ENCODE measurements around the gene ZFP36L2. TPM values are rescaled to one million over a fixed set of nuclear protein-coding genes. Genes with fewer than 3 reads are reported as not detected.

Gene ZFP36L2
- total RNA-seq, 3 donors from 2014 or later = 111 to 155 (median 124) TPM

DNA sequence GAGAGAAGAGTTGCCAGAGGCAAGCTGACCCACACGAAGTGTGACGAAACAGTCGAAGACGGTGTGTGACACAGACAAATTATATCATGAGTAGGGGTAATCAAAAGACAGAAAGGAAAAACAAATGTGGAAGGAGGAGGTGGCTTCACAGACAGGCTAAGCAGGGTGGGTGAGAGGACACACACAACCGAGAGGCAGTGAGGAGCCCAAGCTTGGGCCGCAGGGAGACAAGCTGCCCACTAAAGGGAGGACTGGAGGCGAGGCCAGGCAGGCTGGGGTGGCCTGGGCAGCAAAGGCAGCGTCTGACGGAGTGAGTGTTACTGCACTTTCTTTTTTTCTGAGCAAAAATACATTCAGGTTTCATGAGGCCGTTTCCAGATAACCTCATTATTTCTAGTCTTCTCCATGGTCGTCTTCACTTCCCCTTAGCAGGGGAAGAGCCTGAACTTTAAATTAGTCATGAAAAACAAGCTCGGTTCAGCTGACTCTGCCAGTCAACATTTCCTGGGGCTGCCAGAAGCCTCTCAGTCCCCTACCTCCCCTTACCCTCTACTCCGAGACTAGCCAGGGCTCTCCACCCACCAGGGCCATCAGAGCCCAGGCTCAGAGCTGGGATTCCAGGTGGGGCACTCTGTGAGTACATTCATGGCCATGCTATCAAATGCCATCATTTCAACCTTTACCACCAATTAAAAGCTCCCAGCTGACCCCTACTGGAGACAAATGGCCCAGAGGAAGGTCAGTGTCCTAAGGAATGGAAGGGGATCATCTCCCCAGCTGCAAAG lies 13.8 kb upstream of the ZFP36L2 start:
- H3K9me3 ChIP-seq = no peaks in the 10 kb centered on the region
- no peaks in the 10 kb centered on the region for H3K4me1 ChIP-seq
- no peaks in the 10 kb centered on the region for H3K27me3 ChIP-seq
- no peak overlapping the region for H3K4me3 ChIP-seq
- H3K27ac ChIP-seq = peak overlapping the region in 1 of 2 donors; percentile 28
- no peak for DNase-seq (ENCODE audit: low spot score in 2 of 2)
- no peaks in the 10 kb centered on the region for H3K36me3 ChIP-seq
- TF ChIP-seq POLR2A (IDR thresholded peaks at IDR 0.05) = no peak
- TF ChIP-seq CTCF (IDR thresholded peaks at IDR 0.05) = peak in 1 of 3 donors; percentile 14
- no peak for TF ChIP-seq POLR2AphosphoS5 (IDR thresholded peaks at IDR 0.05)
- intact Hi-C loops (cut with DNase I; ENCODE audit: low total_unique reads) = no loop called here

DNA sequence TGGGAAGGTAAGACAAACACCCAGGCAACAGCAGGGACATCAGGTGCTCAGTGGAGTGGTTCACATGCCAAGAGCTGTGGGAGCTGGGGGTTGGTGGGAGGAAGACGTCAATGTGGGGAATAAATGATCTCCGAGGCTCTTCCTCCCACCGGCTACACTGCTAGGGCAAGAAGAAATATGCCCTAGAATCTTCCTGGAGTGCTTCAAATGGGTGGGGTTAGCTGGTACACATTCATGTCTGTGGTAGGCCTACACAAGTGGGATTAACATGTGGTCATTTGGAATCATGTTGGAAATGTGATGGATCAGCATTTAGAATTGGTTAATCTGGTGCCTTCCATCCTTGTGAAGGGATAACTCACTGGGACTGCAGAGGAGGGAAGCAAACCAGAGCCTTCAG lies 12.4 kb upstream of the ZFP36L2 start:
- Histone ChIP-seq H3K27me3 (no peaks in the 10 kb centered on the region), H3K27ac (peak overlapping the region; percentile 10 to 51), H3K9me3 (no peaks in the 10 kb centered on the region), H3K36me3 (no peaks in the 10 kb centered on the region), H3K4me1 (no peaks in the 10 kb centered on the region), H3K4me3 (no peak overlapping the region)
- intact Hi-C loops (cut with DNase I; ENCODE audit: low total_unique reads) = no loop called here
- TF ChIP-seq CTCF (IDR thresholded peaks at IDR 0.05) = no peak
- no peak for TF ChIP-seq POLR2A (IDR thresholded peaks at IDR 0.05)
- TF ChIP-seq POLR2AphosphoS5 (IDR thresholded peaks at IDR 0.05) = no peak
- DNase-seq (ENCODE audit: low spot score in 2 of 2) = no peak

GRCh38 chr2:43238176-43238575 lies 11.8 kb upstream of the ZFP36L2 start:
- no peak for DNase-seq (ENCODE audit: low spot score in 2 of 2)
- no peaks in the 10 kb centered on the region for H3K4me1 ChIP-seq
- no peak overlapping the region for H3K27ac ChIP-seq
- intact Hi-C loops (cut with DNase I; ENCODE audit: low total_unique reads) = no loop called here
- no peaks in the 10 kb centered on the region for H3K9me3 ChIP-seq
- H3K4me3 ChIP-seq = no peak overlapping the region
- no peak for TF ChIP-seq POLR2AphosphoS5 (IDR thresholded peaks at IDR 0.05)
- TF ChIP-seq CTCF (IDR thresholded peaks at IDR 0.05) = no peak
- no peak for TF ChIP-seq POLR2A (IDR thresholded peaks at IDR 0.05)
- no peaks in the 10 kb centered on the region for H3K27me3 ChIP-seq
- no peaks in the 10 kb centered on the region for H3K36me3 ChIP-seq

DNA sequence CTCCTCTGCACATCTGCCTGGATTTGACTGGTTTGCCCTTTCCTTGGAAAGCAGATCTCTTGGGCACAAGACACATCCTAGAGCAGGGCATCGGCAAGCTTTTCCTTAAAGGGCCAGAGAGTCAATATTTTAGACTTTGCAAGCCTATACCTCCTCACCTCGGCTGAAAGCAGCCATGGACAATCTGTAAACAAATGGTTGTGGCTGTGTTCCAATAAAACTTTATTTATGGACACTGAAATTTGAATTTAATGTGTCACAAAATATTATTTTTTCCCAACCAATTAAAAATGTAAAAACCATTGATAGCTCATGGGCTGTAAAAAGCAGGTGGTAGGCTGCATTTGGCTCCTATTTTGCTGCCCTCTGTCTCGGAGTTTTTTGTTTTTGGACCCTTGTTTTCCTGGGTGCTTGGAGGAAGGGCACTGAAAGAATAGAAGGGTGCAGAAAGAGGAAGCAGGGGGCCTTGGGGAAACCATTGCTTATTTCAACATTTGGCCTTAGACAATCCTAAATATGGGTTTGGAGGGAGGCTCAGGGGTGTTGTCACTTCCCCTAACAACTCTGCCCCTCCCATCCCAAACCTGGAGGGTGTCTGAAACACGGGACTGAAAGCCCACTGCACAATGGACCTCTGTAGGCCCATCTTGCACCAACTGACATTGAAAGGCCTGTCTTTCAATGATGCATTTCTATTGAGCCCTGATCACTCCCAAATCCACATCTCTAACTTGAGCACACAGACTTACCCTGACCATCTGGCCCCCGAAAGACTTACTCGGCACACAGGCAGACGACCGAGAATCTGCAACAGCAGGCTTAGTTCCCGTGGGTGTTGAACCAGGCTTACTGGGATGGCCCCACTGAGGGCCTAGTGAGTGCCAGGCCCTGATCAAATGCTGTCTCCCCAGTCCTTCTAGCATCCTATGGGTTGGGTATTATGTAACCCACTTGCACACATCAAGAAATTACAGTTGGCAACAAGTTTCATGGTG lies 7.1 kb upstream of the ZFP36L2 start:
- H3K27me3 ChIP-seq = no peaks in the 10 kb centered on the region
- TF ChIP-seq POLR2AphosphoS5 (IDR thresholded peaks at IDR 0.05) = no peak
- no peak for TF ChIP-seq CTCF (IDR thresholded peaks at IDR 0.05)
- TF ChIP-seq POLR2A (IDR thresholded peaks at IDR 0.05) = no peak
- peaks cover 0 to 7% of the 10 kb centered on the region in 2 donors for H3K4me1 ChIP-seq
- H3K4me3 ChIP-seq = no peak overlapping the region
- DNase-seq (ENCODE audit: low spot score in 2 of 2) = no peak
- H3K36me3 ChIP-seq = no peaks in the 10 kb centered on the region
- H3K9me3 ChIP-seq = no peaks in the 10 kb centered on the region
- no peak overlapping the region for H3K27ac ChIP-seq
- intact Hi-C loops (cut with DNase I; ENCODE audit: low total_unique reads) = no loop called here
